HL-60 (cell line): ENCODE data around the gene ZNF200.

Experiments
- DNase-seq, 2 experiments: peaks; one replicate each; pipeline ENCODE4 v3.0.0-alpha.2; 2010 to 2020; ENCODE audit warnings: low read depth in 1 of 2, low spot score in 1 of 2
- H3K27ac ChIP-seq: fragments of 250-450 bp; sonication (Bioruptor Pico); replicated peaks from 2 replicates; pipeline ENCODE4 v1.5.1; 2020; ENCODE audit warnings: mild to moderate bottlenecking, moderate library complexity
- H3K27me3 ChIP-seq: fragments of 250-450 bp; sonication (Bioruptor Pico); 2 replicates; pipeline ENCODE4 v1.5.1; 2021; ENCODE audit warnings: mild to moderate bottlenecking, moderate library complexity; ENCODE audit not compliant: insufficient read depth, poor library complexity, severe bottlenecking
- H3K4me3 ChIP-seq: replicated peaks from 2 replicates; pipeline ENCODE4 v1.5.1; 2011; ENCODE audit warnings: mild to moderate bottlenecking, control low read depth, low read length; ENCODE audit not compliant: insufficient read depth
- GABPA ChIP-seq: IDR thresholded peaks from 2 replicates; pipeline ENCODE4 v1.6.1; 2012; ENCODE audit warnings: low read depth
- POLR2AphosphoS5 ChIP-seq: IDR thresholded peaks from 2 replicates; pipeline ENCODE4 v1.6.1; 2012; ENCODE audit warnings: low read depth
- SPI1 ChIP-seq: IDR thresholded peaks from 2 replicates; pipeline ENCODE4 v1.6.1; 2012; ENCODE audit warnings: low read depth, mild to moderate bottlenecking, borderline replicate concordance
- TF ChIP-seq, protein P1 (sequence below): IDR thresholded peaks from 2 replicates; pipeline ENCODE4 v1.6.1; 2012; ENCODE audit warnings: low read depth; ENCODE audit not compliant: insufficient replicate concordance
- TF ChIP-seq, protein P2 (sequence below): IDR thresholded peaks from one replicate; pipeline ENCODE4 v1.5.1; 2011; ENCODE audit warnings: low read length, control low read depth, inconsistent platforms; ENCODE audit not compliant: insufficient read depth

Gene ZNF200

DNA sequence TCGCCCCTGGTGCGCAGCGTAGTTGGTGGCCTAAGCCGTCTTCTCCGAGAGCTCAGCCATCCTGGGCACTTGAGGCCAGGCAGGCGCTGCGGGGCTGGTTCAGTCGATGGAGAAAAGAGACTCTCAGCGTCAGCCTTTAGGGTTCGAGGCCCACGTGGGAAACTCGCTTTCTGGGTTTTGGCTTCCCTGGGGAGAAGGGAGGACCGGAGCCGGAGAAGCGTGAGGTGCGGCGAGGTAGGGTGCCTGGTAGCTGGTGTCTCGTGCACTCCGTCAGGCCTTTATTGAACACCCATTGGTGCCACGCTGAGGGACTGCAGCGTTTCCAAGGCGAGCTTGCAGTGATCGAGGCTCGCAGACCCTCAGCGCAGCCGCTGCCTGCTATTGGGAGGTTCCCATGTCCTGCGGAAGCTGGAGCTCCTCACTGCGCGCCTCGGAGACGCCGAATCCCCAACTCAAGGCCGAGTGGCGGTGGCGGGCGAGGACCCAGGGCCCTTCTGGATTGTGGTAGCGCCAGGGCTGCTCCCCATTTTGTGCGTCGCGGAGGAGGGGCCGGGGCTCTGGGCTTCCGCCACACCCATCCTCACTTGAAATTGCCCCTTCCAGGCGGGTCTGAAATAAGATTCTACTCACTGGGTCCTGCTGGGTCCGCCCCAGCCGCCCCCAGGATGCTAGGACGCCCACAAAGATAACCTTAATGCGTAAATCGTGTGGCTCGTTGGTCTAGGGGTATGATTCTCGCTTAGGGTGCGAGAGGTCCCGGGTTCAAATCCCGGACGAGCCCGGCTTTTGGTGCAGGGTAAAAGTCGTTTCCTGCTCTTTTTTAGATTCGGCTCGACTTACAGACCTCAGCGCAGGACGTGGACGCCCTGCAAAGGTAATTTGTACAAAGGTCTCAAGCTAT lies 45.8 kb downstream of the ZNF200 start:
- Histone ChIP-seq H3K27me3 (peaks cover 35% of the 10 kb centered on the region), H3K4me3 (peak overlapping the region; percentile 32), H3K27ac (no peak overlapping the region)
- no peak for DNase-seq
- TF ChIP-seq GABPA: no peak
- TF ChIP-seq SPI1: no peak
- TF ChIP-seq, protein P1, sequence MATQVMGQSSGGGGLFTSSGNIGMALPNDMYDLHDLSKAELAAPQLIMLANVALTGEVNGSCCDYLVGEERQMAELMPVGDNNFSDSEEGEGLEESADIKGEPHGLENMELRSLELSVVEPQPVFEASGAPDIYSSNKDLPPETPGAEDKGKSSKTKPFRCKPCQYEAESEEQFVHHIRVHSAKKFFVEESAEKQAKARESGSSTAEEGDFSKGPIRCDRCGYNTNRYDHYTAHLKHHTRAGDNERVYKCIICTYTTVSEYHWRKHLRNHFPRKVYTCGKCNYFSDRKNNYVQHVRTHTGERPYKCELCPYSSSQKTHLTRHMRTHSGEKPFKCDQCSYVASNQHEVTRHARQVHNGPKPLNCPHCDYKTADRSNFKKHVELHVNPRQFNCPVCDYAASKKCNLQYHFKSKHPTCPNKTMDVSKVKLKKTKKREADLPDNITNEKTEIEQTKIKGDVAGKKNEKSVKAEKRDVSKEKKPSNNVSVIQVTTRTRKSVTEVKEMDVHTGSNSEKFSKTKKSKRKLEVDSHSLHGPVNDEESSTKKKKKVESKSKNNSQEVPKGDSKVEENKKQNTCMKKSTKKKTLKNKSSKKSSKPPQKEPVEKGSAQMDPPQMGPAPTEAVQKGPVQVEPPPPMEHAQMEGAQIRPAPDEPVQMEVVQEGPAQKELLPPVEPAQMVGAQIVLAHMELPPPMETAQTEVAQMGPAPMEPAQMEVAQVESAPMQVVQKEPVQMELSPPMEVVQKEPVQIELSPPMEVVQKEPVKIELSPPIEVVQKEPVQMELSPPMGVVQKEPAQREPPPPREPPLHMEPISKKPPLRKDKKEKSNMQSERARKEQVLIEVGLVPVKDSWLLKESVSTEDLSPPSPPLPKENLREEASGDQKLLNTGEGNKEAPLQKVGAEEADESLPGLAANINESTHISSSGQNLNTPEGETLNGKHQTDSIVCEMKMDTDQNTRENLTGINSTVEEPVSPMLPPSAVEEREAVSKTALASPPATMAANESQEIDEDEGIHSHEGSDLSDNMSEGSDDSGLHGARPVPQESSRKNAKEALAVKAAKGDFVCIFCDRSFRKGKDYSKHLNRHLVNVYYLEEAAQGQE: no peak
- TF ChIP-seq, protein P2, sequence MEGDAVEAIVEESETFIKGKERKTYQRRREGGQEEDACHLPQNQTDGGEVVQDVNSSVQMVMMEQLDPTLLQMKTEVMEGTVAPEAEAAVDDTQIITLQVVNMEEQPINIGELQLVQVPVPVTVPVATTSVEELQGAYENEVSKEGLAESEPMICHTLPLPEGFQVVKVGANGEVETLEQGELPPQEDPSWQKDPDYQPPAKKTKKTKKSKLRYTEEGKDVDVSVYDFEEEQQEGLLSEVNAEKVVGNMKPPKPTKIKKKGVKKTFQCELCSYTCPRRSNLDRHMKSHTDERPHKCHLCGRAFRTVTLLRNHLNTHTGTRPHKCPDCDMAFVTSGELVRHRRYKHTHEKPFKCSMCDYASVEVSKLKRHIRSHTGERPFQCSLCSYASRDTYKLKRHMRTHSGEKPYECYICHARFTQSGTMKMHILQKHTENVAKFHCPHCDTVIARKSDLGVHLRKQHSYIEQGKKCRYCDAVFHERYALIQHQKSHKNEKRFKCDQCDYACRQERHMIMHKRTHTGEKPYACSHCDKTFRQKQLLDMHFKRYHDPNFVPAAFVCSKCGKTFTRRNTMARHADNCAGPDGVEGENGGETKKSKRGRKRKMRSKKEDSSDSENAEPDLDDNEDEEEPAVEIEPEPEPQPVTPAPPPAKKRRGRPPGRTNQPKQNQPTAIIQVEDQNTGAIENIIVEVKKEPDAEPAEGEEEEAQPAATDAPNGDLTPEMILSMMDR: no peak
- TF ChIP-seq POLR2AphosphoS5: no peak

DNA sequence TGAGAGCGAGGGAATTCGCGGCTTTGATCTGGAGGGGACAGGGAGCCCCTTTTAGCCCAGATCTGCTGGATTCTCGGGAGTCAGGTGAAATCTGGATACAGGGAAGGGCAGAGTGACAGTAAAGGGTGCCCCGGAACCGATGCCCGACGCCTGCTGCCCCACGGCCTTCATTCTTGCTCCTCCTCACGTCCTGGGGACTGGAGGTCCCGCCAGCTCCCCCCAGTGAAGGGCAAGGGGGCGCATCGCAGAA lies 46.4 kb downstream of the ZNF200 start:
- Histone ChIP-seq H3K27ac (no peak overlapping the region), H3K4me3 (peak overlapping the region; percentile 32), H3K27me3 (peaks cover 41% of the 10 kb centered on the region)
- DNase-seq: no peak
- TF ChIP-seq POLR2AphosphoS5 (no peak), GABPA (no peak), SPI1 (no peak)
- TF ChIP-seq, protein P2: no peak
- TF ChIP-seq, protein P1: no peak

DNA sequence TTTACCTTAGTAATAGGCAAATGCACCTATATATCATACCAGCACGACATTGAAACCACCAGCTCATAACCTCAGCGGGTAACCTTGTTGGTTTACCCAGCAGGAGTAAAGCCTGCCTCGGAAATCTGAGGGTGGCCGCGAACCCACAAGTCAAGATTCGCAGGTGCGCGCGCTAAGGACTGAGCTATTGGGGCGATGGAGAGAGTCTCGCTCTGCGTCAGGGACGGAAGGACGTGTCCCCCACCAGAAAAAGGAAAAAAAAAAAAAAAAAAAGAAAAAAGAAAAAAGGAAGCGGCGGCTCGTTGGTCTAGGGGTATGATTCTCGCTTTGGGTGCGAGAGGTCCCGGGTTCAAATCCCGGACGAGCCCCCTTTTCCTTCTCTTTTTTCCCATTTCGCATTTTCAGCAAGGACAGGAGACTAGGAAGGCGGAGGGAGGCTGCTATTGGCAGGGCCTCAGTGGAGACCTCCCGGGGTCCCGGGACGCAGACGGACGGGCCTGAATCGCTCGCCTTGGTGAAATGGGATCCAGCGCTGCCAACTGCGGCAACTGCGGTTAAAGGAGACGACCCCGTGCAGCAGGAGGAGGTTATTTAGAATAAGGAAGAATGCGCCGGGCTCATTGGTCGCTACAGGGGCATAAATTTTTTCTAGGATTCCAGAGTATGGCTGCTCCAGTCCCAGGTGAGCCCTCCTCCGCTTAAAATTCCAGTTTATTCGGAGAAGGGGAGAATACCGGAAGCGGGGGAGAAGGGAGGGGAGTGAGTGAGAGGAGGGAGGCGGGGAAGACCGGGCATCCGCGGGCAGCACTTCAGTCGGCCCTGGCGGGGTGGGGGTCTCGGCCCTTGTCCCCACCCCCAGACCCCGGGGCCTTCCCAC lies 46.9 kb downstream of the ZNF200 start, which contains the start of gene OR1F1:
Gene OR1F1, plus strand, starts transcription at position 407 of the 877 bp plus-strand sequence.
- TF ChIP-seq SPI1 (no peak), POLR2AphosphoS5 (no peak), GABPA (no peak)
- TF ChIP-seq, protein P1: no peak
- TF ChIP-seq, protein P2: no peak
- DNase-seq: no peak
- H3K27me3 ChIP-seq: peaks cover 46% of the 10 kb centered on the region
- H3K27ac ChIP-seq: no peak within 1 kb of the TSS
- peak within 1 kb of the TSS; percentile 32 for H3K4me3 ChIP-seq
